CD8-positive, alpha-beta memory T cell (primary cell): ENCODE results near the gene AUTS2. TPM values are rescaled to one million over a fixed set of nuclear protein-coding genes. Genes with fewer than 3 reads are reported as not detected.

Experiments
- CTCF ChIA-PET: fragments of 350-600 bp; sonication (Branson Sonifier 250); formaldehyde crosslinking; loops from one replicate; lab custom pipeline; 2021; ENCODE audit warnings: antibody characterized with exemption; lab: Charles Lee
- POLR2A ChIA-PET: fragments of 350-600 bp; sonication (Branson Sonifier 250); formaldehyde crosslinking; loops from one replicate; lab custom pipeline; 2021; ENCODE audit warnings: antibody characterized with exemption; lab: Charles Lee
- DNase-seq, 5 donors: peaks; one replicate each; pipeline versions ENCODE4 v3.0.0 to v3.0.0-alpha.2; 2020 to 2022; ENCODE audit warnings: mixed read lengths in 1 of 5
- H3K27ac ChIP-seq: one replicate; pipeline ENCODE4 v1.7.0; 2013; ENCODE audit warnings: low read depth, mild to moderate bottlenecking, low read length, moderate library complexity
- H3K27me3 ChIP-seq: 2 replicates; pipeline ENCODE4 v1.7.0; 2013; ENCODE audit warnings: low read length, mild to moderate bottlenecking; ENCODE audit not compliant: insufficient read depth, poor library complexity, severe bottlenecking
- H3K36me3 ChIP-seq: 2 replicates; pipeline ENCODE4 v1.7.0; 2013; ENCODE audit warnings: mild to moderate bottlenecking, low read length, moderate library complexity; ENCODE audit not compliant: insufficient read depth
- H3K4me1 ChIP-seq: 2 replicates; pipeline ENCODE4 v1.7.0; 2013; ENCODE audit warnings: mild to moderate bottlenecking, low read length, moderate library complexity; ENCODE audit not compliant: insufficient read depth
- H3K4me3 ChIP-seq: 2 replicates; pipeline ENCODE4 v1.7.0; 2013; ENCODE audit warnings: mild to moderate bottlenecking, low read length
- H3K9me3 ChIP-seq: 2 replicates; pipeline ENCODE4 v1.7.0; 2013; ENCODE audit warnings: mild to moderate bottlenecking, low read length
- H3K27ac Mint-ChIP-seq, 8 donors: one replicate each; pipeline ENCODE4 v1.8.0; 2020 to 2021; ENCODE audit warnings: mixed read lengths in 8 of 8, mild to moderate bottlenecking in 6 of 8, inconsistent platforms in 3 of 8, moderate library complexity in 3 of 8
- H3K27me3 Mint-ChIP-seq, 2 donors: one replicate each; pipeline ENCODE4 v1.8.0; 2020 to 2021; ENCODE audit warnings: mixed read lengths in 2 of 2, mild to moderate bottlenecking in 1 of 2, moderate library complexity in 1 of 2
- H3K36me3 Mint-ChIP-seq, 3 donors: one replicate each; pipeline ENCODE4 v1.8.0; 2020 to 2021; ENCODE audit warnings: mixed read lengths in 3 of 3, inconsistent platforms in 1 of 3, mild to moderate bottlenecking in 1 of 3
- H3K4me1 Mint-ChIP-seq, 3 donors: one replicate each; pipeline ENCODE4 v1.8.0; 2020 to 2021; ENCODE audit warnings: mixed read lengths in 3 of 3, inconsistent platforms in 1 of 3, mild to moderate bottlenecking in 1 of 3
- H3K4me3 Mint-ChIP-seq, 7 donors: one replicate each; pipeline ENCODE4 v1.8.0; 2020 to 2021; ENCODE audit warnings: mixed read lengths in 7 of 7, mild to moderate bottlenecking in 6 of 7, moderate library complexity in 4 of 7, inconsistent platforms in 2 of 7
- H3K9me3 Mint-ChIP-seq, 5 donors: one replicate each; pipeline ENCODE4 v1.8.0; 2020 to 2022; ENCODE audit warnings: mixed read lengths in 5 of 5, mild to moderate bottlenecking in 3 of 5, moderate library complexity in 2 of 5, inconsistent platforms in 1 of 5
- polyA plus RNA-seq: library from polyadenylated mRNA; unstranded; fragments of 300-500 nt; fragmentation: Illumina TruSeq; gene quantifications from one replicate; pipeline ENCODE4 v1.2.3, GENCODE V29; 2021
- total RNA-seq, 2 experiments: library from RNA; stranded (reverse); gene quantifications; one replicate each; pipeline ENCODE4 v1.2.3, GENCODE V29; 2021

Gene AUTS2
- total and polyA plus RNA-seq, 3 experiments from 2014 or later = 4.4 to 9.9 (median 5.3) TPM

DNA sequence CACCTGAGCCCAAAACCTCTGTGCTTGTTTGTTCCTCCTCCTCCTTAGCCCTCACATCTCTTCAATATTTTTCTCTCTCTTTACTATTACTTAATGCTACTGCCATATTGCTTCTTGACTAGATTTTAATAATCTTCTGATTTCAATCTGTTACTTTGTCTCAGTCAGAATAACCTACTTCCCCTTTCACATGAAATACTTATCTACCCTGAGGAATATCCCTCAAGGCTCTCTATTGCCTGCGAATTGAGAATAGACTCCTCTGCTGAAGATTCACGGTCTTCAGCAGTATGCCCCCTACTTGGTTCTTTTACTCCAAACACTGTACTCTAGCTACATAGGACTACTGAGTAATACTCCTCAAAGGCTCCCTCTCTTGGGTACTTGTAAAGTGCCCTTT lies 430.3 kb downstream of the AUTS2 start:
- DNase-seq = no peak
- no peaks in the 10 kb centered on the region for H3K4me1 ChIP-seq
- Mint-ChIP-seq H3K36me3 (no peaks in the 10 kb centered on the region), H3K27me3 (peaks cover 0 to 4% of the 10 kb centered on the region in 2 donors), H3K27ac (no peak overlapping the region), H3K4me1 (no peaks in the 10 kb centered on the region), H3K9me3 (no peaks in the 10 kb centered on the region), H3K4me3 (no peak overlapping the region)
- H3K9me3 ChIP-seq = no peaks in the 10 kb centered on the region
- H3K4me3 ChIP-seq = no peak overlapping the region
- POLR2A ChIA-PET = no interaction called here
- no peaks in the 10 kb centered on the region for H3K36me3 ChIP-seq
- no peaks in the 10 kb centered on the region for H3K27me3 ChIP-seq
- no peak overlapping the region for H3K27ac ChIP-seq
- CTCF ChIA-PET = no interaction called here

GRCh38 chr7:70029993-70030392 lies 431.7 kb downstream of the AUTS2 start:
- Histone ChIP-seq H3K36me3 (no peaks in the 10 kb centered on the region), H3K27me3 (no peaks in the 10 kb centered on the region), H3K27ac (no peak overlapping the region), H3K4me1 (no peaks in the 10 kb centered on the region), H3K4me3 (no peak overlapping the region), H3K9me3 (no peaks in the 10 kb centered on the region)
- no peak for DNase-seq
- H3K36me3 Mint-ChIP-seq = no peaks in the 10 kb centered on the region
- H3K27me3 Mint-ChIP-seq = peaks cover 0 to 3% of the 10 kb centered on the region in 2 donors
- no peak overlapping the region for H3K27ac Mint-ChIP-seq
- no peak overlapping the region for H3K4me3 Mint-ChIP-seq
- H3K9me3 Mint-ChIP-seq = no peaks in the 10 kb centered on the region
- ChIA-PET POLR2A (no interaction called here), CTCF (interaction anchor here (1.4 kb wide), 1 partner anchor 10 kb away, joined by 3 read pairs; no protein-coding TSS in a partner anchor)
- H3K4me1 Mint-ChIP-seq = no peaks in the 10 kb centered on the region

- H3K4me3 Mint-ChIP-seq = no peak overlapping the region
- CTCF ChIA-PET = interaction anchor here (1.4 kb wide), 1 partner anchor 9 kb away, joined by 3 read pairs; no protein-coding TSS in a partner anchor
- POLR2A ChIA-PET = no interaction called here
- peaks cover 0 to 3% of the 10 kb centered on the region in 2 donors for H3K27me3 Mint-ChIP-seq
- no peaks in the 10 kb centered on the region for H3K36me3 ChIP-seq
- H3K36me3 Mint-ChIP-seq = no peaks in the 10 kb centered on the region
- H3K27ac Mint-ChIP-seq = no peak overlapping the region
- H3K9me3 ChIP-seq = no peaks in the 10 kb centered on the region
- H3K9me3 Mint-ChIP-seq = no peaks in the 10 kb centered on the region
- H3K4me1 Mint-ChIP-seq = no peaks in the 10 kb centered on the region
- H3K27me3 ChIP-seq = no peaks in the 10 kb centered on the region
- H3K27ac ChIP-seq = no peak overlapping the region
- H3K4me1 ChIP-seq = no peaks in the 10 kb centered on the region
- no peak for DNase-seq
- no peak overlapping the region for H3K4me3 ChIP-seq
These were observed 432.5 kb downstream of the AUTS2 start for GRCh38 chr7:70030745-70031144.

GRCh38 chr7:70031245-70031644 lies 433.0 kb downstream of the AUTS2 start:
- ChIA-PET POLR2A (no interaction called here), CTCF (interaction anchor here (1.4 kb wide), 1 partner anchor 8 kb away, joined by 3 read pairs; no protein-coding TSS in a partner anchor)
- H3K27me3 ChIP-seq = no peaks in the 10 kb centered on the region
- H3K4me1 ChIP-seq = no peaks in the 10 kb centered on the region
- peaks cover 0 to 3% of the 10 kb centered on the region in 2 donors for H3K27me3 Mint-ChIP-seq
- H3K9me3 Mint-ChIP-seq = no peaks in the 10 kb centered on the region
- no peaks in the 10 kb centered on the region for H3K9me3 ChIP-seq
- no peaks in the 10 kb centered on the region for H3K36me3 ChIP-seq
- H3K27ac ChIP-seq = no peak overlapping the region
- no peaks in the 10 kb centered on the region for H3K4me1 Mint-ChIP-seq
- no peak for DNase-seq
- no peak overlapping the region for H3K27ac Mint-ChIP-seq
- no peaks in the 10 kb centered on the region for H3K36me3 Mint-ChIP-seq
- no peak overlapping the region for H3K4me3 Mint-ChIP-seq
- no peak overlapping the region for H3K4me3 ChIP-seq

GRCh38 chr7:70032649-70033048 lies 434.4 kb downstream of the AUTS2 start:
- Histone ChIP-seq H3K4me1 (no peaks in the 10 kb centered on the region), H3K9me3 (no peaks in the 10 kb centered on the region), H3K36me3 (no peaks in the 10 kb centered on the region), H3K27me3 (no peaks in the 10 kb centered on the region), H3K27ac (no peak overlapping the region), H3K4me3 (no peak overlapping the region)
- Mint-ChIP-seq H3K36me3 (no peaks in the 10 kb centered on the region), H3K4me3 (no peak overlapping the region), H3K4me1 (no peaks in the 10 kb centered on the region), H3K27ac (no peak overlapping the region), H3K9me3 (no peaks in the 10 kb centered on the region), H3K27me3 (peaks cover 0 to 3% of the 10 kb centered on the region in 2 donors)
- ChIA-PET POLR2A (no interaction called here), CTCF (no interaction called here)
- DNase-seq = no peak

GRCh38 chr7:70033226-70033625 lies 435.0 kb downstream of the AUTS2 start:
- Histone ChIP-seq H3K4me1 (no peaks in the 10 kb centered on the region), H3K9me3 (no peaks in the 10 kb centered on the region), H3K4me3 (no peak overlapping the region), H3K27me3 (no peaks in the 10 kb centered on the region), H3K27ac (no peak overlapping the region), H3K36me3 (no peaks in the 10 kb centered on the region)
- H3K4me1 Mint-ChIP-seq = no peaks in the 10 kb centered on the region
- no peak overlapping the region for H3K27ac Mint-ChIP-seq
- no peaks in the 10 kb centered on the region for H3K9me3 Mint-ChIP-seq
- H3K4me3 Mint-ChIP-seq = no peak overlapping the region
- no peak for DNase-seq
- no peaks in the 10 kb centered on the region for H3K36me3 Mint-ChIP-seq
- no peaks in the 10 kb centered on the region for H3K27me3 Mint-ChIP-seq
- POLR2A ChIA-PET = no interaction called here
- CTCF ChIA-PET = no interaction called here

DNA sequence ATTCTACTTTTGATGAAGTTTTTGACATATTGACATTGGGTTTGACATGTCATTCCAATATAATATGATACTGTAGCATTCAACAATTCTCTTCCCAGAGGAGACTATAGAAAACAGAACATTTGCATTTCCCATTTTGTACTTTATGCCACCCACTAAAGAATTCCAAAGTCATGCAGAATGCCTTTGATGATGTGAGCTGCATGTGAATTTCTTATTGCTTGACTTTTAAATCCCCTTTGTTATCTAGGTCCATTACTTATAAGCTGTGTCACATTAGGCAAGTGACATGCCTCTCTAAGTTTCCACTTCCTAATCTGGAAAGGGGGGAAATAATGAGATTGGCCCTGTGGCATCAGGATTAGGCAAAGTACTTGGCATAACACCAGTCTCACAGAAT lies 436.7 kb downstream of the AUTS2 start:
- Mint-ChIP-seq H3K4me3 (no peak overlapping the region), H3K36me3 (no peaks in the 10 kb centered on the region), H3K27ac (no peak overlapping the region), H3K27me3 (peaks cover 0 to 1% of the 10 kb centered on the region in 2 donors), H3K4me1 (no peaks in the 10 kb centered on the region), H3K9me3 (no peaks in the 10 kb centered on the region)
- Histone ChIP-seq H3K4me3 (no peak overlapping the region), H3K36me3 (no peaks in the 10 kb centered on the region), H3K27me3 (no peaks in the 10 kb centered on the region), H3K27ac (no peak overlapping the region), H3K4me1 (no peaks in the 10 kb centered on the region), H3K9me3 (no peaks in the 10 kb centered on the region)
- DNase-seq = no peak
- CTCF ChIA-PET = interaction anchor here (1.7 kb wide), 1 partner anchor 10 kb away, joined by 3 read pairs; no protein-coding TSS in a partner anchor
- POLR2A ChIA-PET = no interaction called here

- no peaks in the 10 kb centered on the region for H3K4me1 Mint-ChIP-seq
- H3K9me3 ChIP-seq = no peaks in the 10 kb centered on the region
- no peak overlapping the region for H3K4me3 ChIP-seq
- no peak overlapping the region for H3K27ac Mint-ChIP-seq
- no peak for DNase-seq
- H3K27me3 ChIP-seq = no peaks in the 10 kb centered on the region
- H3K36me3 Mint-ChIP-seq = no peaks in the 10 kb centered on the region
- no peaks in the 10 kb centered on the region for H3K4me1 ChIP-seq
- H3K27ac ChIP-seq = no peak overlapping the region
- ChIA-PET POLR2A (no interaction called here), CTCF (interaction anchor here (1.7 kb wide), 1 partner anchor 10 kb away, joined by 3 read pairs; no protein-coding TSS in a partner anchor)
- H3K27me3 Mint-ChIP-seq = peaks cover 0 to 1% of the 10 kb centered on the region in 2 donors
- no peaks in the 10 kb centered on the region for H3K9me3 Mint-ChIP-seq
- H3K36me3 ChIP-seq = no peaks in the 10 kb centered on the region
- H3K4me3 Mint-ChIP-seq = no peak overlapping the region
These were observed 437.2 kb downstream of the AUTS2 start for GRCh38 chr7:70035519-70035918.
